Right kidney (tissue), 1 donor: ENCODE data around the gene TRHDE.
"Not testable (repeated sequence)": the region's sequence is repeated elsewhere in the genome, so short reads cannot be mapped to it uniquely, and the experiment has no call there.

ENCODE experiments used
- DNase-seq: peaks from one replicate; pipeline ENCODE4 v3.0.0-alpha.2; 2016

The TRHDE gene

DNA sequence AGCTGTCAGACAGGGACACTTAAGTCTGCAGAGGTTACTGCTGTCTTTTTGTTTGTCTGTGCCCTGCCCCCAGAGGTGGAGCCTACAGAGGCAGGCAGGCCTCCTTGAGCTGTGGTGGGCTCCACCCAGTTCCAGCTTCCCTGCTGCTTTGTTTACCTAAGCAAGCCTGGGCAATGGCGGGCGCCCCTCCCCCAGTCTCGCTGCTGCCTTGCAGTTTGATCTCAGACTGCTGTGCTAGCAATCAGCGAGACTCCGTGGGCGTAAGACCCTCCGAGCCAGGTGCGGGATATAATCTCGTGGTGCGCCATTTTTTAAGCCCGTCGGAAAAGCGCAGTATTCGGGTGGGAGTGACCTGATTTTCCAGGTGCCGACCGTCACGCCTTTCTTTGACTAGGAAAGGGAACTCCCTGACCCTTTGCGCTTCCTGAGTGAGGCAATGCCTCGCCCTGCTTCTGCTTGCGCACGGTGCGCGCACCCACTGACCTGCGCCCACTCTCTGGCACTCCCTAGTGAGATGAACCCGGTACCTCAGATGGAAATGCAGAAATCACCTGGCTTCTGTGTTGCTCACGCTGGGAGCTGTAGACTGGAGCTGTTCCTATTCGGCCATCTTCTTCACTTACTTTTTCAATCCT is 248.0 kb downstream of the TRHDE start:
- DNase-seq = not testable (repeated sequence)

DNA sequence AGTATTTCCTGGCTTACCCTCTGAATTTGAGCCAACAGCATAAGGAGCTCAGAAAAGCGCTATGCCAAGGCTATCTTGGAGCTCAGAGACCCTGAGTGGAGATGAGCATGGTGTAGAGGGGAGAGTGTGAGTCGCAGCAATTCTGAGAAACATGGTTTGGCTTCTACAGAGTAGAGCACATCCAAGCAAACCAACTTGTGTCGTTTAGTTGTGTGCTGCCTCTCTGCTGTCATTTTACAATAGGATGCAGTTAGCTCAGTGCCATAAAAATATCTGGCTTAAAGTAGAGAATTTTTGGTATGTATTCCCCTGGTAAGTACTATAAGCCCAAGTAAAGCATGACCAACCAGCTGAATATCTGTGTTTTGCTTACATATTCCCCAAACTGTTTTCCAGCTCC is 249.2 kb downstream of the TRHDE start:
- no peak for DNase-seq

DNA sequence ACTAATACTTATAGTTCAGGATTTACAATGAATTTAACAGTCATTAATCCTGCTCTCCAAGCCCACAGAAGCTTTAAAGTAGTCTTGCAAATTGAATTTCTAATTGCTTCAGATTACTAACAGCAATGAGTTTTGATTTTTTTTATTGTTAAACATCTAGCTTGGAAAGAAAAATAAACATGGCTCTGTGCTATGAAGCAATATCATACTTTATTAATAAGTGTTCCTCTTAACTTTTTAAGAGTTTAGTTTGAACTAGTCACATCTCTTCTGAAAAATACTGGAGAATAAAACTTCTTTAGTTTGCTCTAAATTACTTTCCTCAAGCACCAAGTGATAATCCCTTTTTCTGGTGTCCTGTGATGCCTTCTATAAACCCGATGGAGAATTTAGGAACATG is 250.2 kb downstream of the TRHDE start:
- no peak for DNase-seq

GRCh38 chr12:72523754-72524153 is 251.6 kb downstream of the TRHDE start:
- DNase-seq = no peak

DNA sequence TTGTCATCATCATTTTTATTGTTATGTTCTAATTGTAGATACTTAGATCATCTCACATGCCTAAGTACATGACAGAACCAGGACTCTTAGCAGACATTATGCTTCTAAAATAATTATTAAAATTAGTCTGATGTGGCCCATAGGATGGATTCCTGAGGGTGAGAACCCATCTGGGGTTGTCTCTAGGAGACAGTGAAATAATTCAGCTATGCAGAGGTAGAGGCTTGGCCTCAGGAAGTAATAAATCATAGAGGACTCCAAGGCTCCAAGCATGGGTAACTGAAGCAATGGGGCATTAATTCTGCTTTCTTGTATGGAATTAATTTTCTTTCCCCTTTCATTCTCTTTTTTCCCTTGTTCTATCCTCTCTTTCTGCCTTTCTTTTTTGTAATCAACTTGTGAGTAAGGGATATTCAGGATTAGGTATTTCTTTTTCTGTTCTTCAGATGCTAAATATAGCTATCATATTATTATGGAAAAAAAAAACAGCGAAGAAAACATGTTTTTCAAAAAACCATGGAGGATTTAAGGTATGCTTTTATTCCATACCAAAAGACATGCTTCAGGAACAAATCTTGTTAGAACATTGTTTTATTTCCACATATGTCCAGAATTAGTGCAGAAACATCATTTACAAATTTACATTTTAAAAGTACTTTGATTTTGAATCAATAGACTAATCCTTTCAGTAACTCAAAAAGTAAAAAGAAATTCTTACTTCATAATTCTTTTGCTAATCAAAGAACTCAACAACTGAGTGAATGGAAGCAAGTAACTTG is 263.2 kb downstream of the TRHDE start:
- no peak for DNase-seq

DNA sequence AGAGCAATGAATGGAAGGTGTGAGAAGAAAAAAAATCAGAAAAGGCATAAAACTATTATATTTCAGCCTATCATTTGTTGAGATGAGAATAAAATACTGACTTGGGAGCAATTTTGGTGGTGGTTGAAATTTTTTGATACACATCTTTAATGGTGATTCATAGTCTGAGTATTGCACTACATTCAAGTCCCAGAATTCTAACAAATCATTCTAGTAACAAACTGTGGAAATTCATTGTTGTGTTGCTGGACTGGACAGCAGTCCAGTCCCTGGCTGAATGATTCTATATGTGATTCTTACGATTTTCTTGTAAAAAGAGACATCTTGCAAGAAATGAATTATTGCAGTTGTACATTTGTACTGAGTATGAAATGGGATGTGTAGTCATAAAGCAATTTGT is 268.6 kb downstream of the TRHDE start:
- no peak for DNase-seq

DNA sequence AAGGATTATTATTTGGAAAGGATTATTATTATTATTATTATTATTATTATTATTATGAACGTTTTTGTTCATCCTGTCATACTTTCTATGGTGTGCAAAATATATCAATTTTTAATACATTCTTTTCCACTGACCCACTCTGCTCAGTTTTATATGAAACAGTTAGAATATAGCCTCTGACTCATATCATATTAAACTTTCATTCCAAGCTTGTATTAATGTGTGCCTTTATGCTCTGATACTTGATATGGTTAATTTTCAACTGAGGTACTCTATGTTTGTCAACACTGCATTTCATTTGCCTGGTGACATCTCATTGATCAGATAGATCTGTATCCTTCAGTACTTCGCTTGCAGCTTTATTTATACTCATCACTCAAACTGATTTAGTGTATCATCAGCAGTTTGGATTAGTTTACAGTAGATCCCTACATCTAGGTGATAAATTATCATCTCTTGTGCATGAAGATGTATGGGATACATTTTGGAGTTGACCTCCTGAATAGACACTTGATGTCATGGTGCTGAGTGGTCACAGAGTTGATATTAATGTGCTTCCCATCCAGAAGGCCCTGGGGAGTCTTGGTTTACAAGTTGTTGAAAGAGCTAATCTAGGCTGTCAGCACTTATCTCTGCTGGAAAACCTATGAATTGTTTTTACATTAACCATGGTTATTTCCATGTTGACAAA is 271.8 kb downstream of the TRHDE start:
- DNase-seq = no peak

- no peak for DNase-seq
Observed at GRCh38 chr12:72546106-72546505, 273.9 kb downstream of the TRHDE start.

- no peak for DNase-seq
Observed at GRCh38 chr12:72547573-72547972, 275.4 kb downstream of the TRHDE start.

- no peak for DNase-seq
Observed at GRCh38 chr12:72549184-72549583, 277.0 kb downstream of the TRHDE start.

GRCh38 chr12:72560003-72560769 is 288.0 kb downstream of the TRHDE start:
- no peak for DNase-seq

GRCh38 chr12:72570601-72571000 is 298.4 kb downstream of the TRHDE start:
- DNase-seq = no peak

DNA sequence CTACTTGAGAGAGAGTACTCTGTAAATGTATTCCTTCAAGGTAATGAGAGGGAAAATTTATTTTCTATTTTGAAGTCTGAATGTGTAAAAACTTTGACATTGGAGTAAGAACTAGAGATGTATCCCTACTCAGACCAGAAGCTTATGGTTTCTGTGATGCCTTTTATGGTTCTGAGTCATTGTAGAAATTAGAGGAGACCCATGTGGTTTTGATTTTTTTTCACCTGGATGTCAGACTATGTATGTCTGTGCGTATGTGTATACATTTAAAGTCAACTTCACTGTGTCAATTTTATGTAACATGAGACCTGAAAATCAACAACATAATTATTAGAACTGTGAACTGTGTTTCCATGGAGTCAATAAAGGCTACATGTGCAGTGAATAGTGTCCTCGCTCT is 302.0 kb downstream of the TRHDE start:
- no peak for DNase-seq

DNA sequence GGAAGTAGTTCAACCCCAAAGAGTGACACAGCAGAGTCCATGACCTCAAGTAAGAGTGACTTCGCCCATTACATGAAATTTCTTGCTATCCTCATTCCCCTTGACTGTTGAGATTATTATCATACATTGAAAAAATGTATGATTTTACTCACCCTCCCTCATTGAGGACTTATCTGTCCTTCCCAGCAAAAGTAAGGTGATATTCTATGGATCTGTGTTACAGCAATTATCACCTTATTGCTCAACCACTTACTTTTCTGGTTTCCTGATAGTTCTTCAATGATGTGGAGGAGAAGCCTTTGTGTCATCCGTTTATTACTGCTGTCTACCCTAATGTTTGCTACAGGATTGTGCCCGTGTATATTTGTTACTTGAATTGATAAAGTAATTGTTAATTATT is 306.2 kb downstream of the TRHDE start:
- no peak for DNase-seq

GRCh38 chr12:72586456-72586855 is 314.3 kb downstream of the TRHDE start:
- no peak for DNase-seq

DNA sequence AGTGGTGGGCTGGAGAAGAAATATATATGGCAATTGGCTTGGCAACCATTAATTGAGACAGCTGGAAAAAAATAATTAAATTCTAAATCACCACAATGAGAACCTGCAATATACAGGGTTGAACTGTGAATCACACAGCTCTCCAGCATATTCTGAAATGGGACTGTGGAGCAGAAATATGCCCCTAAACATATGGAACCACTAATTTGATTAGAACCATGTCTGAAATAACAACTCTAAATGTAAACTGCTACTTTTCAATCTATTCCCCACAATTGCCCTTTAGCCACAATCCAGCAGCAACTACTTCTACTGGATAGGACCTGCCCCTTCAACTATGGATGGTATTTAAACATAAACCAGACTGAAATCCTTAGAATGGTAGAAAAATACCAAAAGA is 330.4 kb downstream of the TRHDE start:
- DNase-seq = no peak

DNA sequence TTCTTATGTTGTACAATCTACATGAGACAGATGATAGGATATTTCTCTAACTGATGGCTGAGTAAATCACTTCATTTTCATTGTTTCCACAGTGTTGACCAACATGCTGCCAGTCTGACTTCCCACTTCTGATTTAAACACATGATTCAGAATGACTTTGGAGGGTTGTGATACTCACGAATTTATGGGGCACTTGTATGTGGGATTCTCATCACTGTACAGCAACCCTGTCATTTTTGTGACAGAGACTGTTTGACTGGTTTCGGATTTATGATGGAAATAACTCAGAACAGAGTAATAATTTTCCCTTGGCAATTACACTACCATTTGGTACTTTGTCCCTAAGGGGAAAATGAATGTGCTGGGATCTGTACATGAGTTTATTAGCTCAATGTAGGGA is 333.8 kb downstream of the TRHDE start:
- DNase-seq = no peak

- DNase-seq = no peak
Observed at GRCh38 chr12:72610342-72610741, 338.2 kb downstream of the TRHDE start.

- no peak for DNase-seq
Observed at GRCh38 chr12:72610854-72611358, 338.7 kb downstream of the TRHDE start.

GRCh38 chr12:72612171-72612570 is 340.0 kb downstream of the TRHDE start:
- DNase-seq = no peak

DNA sequence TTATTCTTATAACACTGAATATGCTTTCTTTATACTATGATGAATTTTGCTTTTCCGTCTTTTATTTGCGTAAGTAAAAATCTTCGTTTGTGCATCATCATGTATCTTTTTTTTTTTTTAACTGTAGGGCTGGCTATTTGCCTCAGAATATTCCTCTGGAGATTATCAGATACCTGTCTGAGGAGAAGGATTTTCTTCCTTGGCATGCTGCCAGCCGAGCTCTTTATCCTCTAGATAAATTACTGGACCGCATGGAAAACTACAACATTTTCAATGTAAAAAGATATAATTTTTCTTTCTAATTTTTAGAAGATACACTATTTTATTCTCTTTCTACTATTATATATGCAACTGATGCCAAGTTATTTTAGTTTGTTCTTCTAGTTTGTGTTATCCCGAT is 346.6 kb downstream of the TRHDE start:
- DNase-seq = no peak

GRCh38 chr12:72622556-72622955 is 350.4 kb downstream of the TRHDE start:
- DNase-seq = no peak
